Small intestine (tissue), 7 donors: ENCODE measurements around the gene CDC42BPB. TPM values are rescaled to one million over a fixed set of nuclear protein-coding genes. Genes with fewer than 3 reads are reported as not detected.

Experiments used
- DNase-seq, 2 donors: peaks; one replicate each; pipeline versions ENCODE4 v3.0.0 to v3.0.0-alpha.2; 2013
- FAIRE-seq: peaks from 2 replicates; lab custom pipeline; 2012; peaks lifted over from hg19 to GRCh38; lab: Jason Lieb, UNC
- H3K27ac ChIP-seq, 3 donors: one replicate each; pipeline ENCODE4 v1.5.1; 2013; ENCODE audit warnings: low read length in 2 of 3, mild to moderate bottlenecking in 2 of 3, control low read depth in 1 of 3, inconsistent platforms in 1 of 3, low read depth in 1 of 3, moderate library complexity in 1 of 3
- H3K27me3 ChIP-seq, 3 donors: one replicate each; pipeline ENCODE4 v1.6.1; 2013; ENCODE audit warnings: low read length in 3 of 3, inconsistent platforms in 1 of 3; ENCODE audit not compliant: control insufficient read depth in 3 of 3, insufficient read depth in 3 of 3
- H3K36me3 ChIP-seq, 3 donors: one replicate each; pipeline ENCODE4 v1.6.1; 2013; ENCODE audit warnings: low read length in 3 of 3, inconsistent platforms in 1 of 3, low read depth in 1 of 3, mild to moderate bottlenecking in 1 of 3, moderate library complexity in 1 of 3; ENCODE audit not compliant: control insufficient read depth in 3 of 3, insufficient read depth in 2 of 3
- H3K4me1 ChIP-seq, 3 donors: one replicate each; pipeline ENCODE4 v1.6.1; 2013; ENCODE audit warnings: low read length in 2 of 3, inconsistent platforms in 1 of 3, low read depth in 1 of 3, mild to moderate bottlenecking in 1 of 3, moderate library complexity in 1 of 3; ENCODE audit not compliant: control insufficient read depth in 3 of 3, insufficient read depth in 2 of 3
- H3K4me3 ChIP-seq, 3 donors: one replicate each; pipeline ENCODE4 v1.5.1; 2013; ENCODE audit warnings: low read length in 3 of 3, control low read depth in 1 of 3, inconsistent platforms in 1 of 3, low read depth in 1 of 3, mild to moderate bottlenecking in 1 of 3, moderate library complexity in 1 of 3
- H3K9me3 ChIP-seq, 2 donors: one replicate each; pipeline ENCODE4 v1.6.1; 2013; ENCODE audit warnings: low read depth in 1 of 2, low read length in 1 of 2; ENCODE audit not compliant: control insufficient read depth in 2 of 2, insufficient read depth in 1 of 2
- WGBS, 3 donors: extraction: QIAGEN DNeasy Blood & Tissue Kit; methylation state at CpG; one replicate each; pipeline ENCODE4 v1.1.7; 2013; 5-methylcytosine and 5-hydroxymethylcytosine counted together
- polyA plus RNA-seq, 4 donors: library from polyadenylated mRNA; stranded (reverse) in 3 of 4; unstranded in 1 of 4; fragments of 200-250 nt in 3 of 4; fragments of 120-200 nt in 1 of 4; gene quantifications; one replicate each; pipeline versions ENCODE4 v1.2.1 to v1.2.3, GENCODE V29; 2013
- donor health status: healthy with polysubstance abuse.
- donor health status: control.
- donor health status: control.
- donor health status: Bipolar disorder and iron deficiency.
- donor health status: healthy.

CDC42BPB gene
- polyA plus RNA-seq, 4 donors, result 29.2 to 69.4 (median 39.5) TPM

- 84 to 96% (median 85%) methylated on average over 14 of the region's 14 CpGs for WGBS, 3 donors
- Histone ChIP-seq H3K4me3 (no peak overlapping the region), H3K9me3 (no peaks in the 10 kb centered on the region), H3K27me3 (no peaks in the 10 kb centered on the region), H3K36me3 (peaks cover 4 to 89% (median 8%) of the 10 kb centered on the region in 3 donors), H3K27ac (no peak overlapping the region), H3K4me1 (no peaks in the 10 kb centered on the region)
- FAIRE-seq (no peak), DNase-seq (no peak)
These were observed 49.8 kb downstream of the CDC42BPB start for GRCh38 chr14:103007555-103007954.

- 96% methylated on average over 14 of the region's 14 CpGs for WGBS, 3 donors
These were observed 50.3 kb downstream of the CDC42BPB start for GRCh38 chr14:103006991-103007520.

GRCh38 chr14:103006106-103006505, 51.2 kb downstream of the CDC42BPB start:
- Histone ChIP-seq H3K9me3 (no peaks in the 10 kb centered on the region), H3K27ac (no peak overlapping the region), H3K27me3 (no peaks in the 10 kb centered on the region), H3K4me1 (no peaks in the 10 kb centered on the region), H3K36me3 (peaks cover 4 to 91% (median 10%) of the 10 kb centered on the region in 3 donors), H3K4me3 (no peak overlapping the region)
- FAIRE-seq (no peak), DNase-seq (no peak)
- 94 to 95% (median 94%) methylated on average over 8 of the region's 8 CpGs for WGBS, 3 donors

More at GRCh38 chr14:103006991-103007520, 50.3 kb downstream of the CDC42BPB start:
- Histone ChIP-seq H3K27me3 (no peaks in the 10 kb centered on the region), H3K4me1 (no peaks in the 10 kb centered on the region), H3K27ac (no peak overlapping the region), H3K36me3 (peaks cover 4 to 89% (median 10%) of the 10 kb centered on the region in 3 donors), H3K9me3 (no peaks in the 10 kb centered on the region), H3K4me3 (no peak overlapping the region)
- FAIRE-seq (no peak), DNase-seq (no peak)

- no peak for DNase-seq
- 84 to 94% (median 91%) methylated on average over 24 of the region's 24 CpGs for WGBS, 3 donors
- FAIRE-seq, result no peak
- Histone ChIP-seq H3K4me3 (no peak overlapping the region), H3K27ac (no peak overlapping the region), H3K36me3 (peaks cover 4 to 89% (median 13%) of the 10 kb centered on the region in 3 donors), H3K27me3 (no peaks in the 10 kb centered on the region), H3K9me3 (no peaks in the 10 kb centered on the region), H3K4me1 (no peaks in the 10 kb centered on the region)
These were observed 53.5 kb downstream of the CDC42BPB start for GRCh38 chr14:103003850-103004249.

GRCh38 chr14:103003351-103003615, 54.1 kb downstream of the CDC42BPB start:
- 92 to 93% (median 92%) methylated on average over 14 of the region's 14 CpGs for WGBS, 3 donors
- Histone ChIP-seq H3K4me1 (no peaks in the 10 kb centered on the region), H3K27ac (no peak overlapping the region), H3K27me3 (no peaks in the 10 kb centered on the region), H3K36me3 (peaks cover 4 to 88% (median 16%) of the 10 kb centered on the region in 3 donors), H3K9me3 (no peaks in the 10 kb centered on the region), H3K4me3 (no peak overlapping the region)
- FAIRE-seq (no peak), DNase-seq (no peak)

GRCh38 chr14:103002578-103003350, 54.6 kb downstream of the CDC42BPB start:
- WGBS, 3 donors, result 88 to 90% (median 88%) methylated on average over 22 of the region's 22 CpGs
- H3K27me3 ChIP-seq, result no peaks in the 10 kb centered on the region
- DNase-seq, result no peak
- H3K27ac ChIP-seq, result no peak overlapping the region
- FAIRE-seq, result no peak
- no peaks in the 10 kb centered on the region for H3K4me1 ChIP-seq
- H3K4me3 ChIP-seq, result no peak overlapping the region
- peaks cover 4 to 87% (median 14%) of the 10 kb centered on the region in 3 donors for H3K36me3 ChIP-seq
- no peaks in the 10 kb centered on the region for H3K9me3 ChIP-seq

GRCh38 chr14:103001651-103002396, 55.5 kb downstream of the CDC42BPB start:
- Histone ChIP-seq H3K4me3 (no peak overlapping the region), H3K27ac (no peak overlapping the region), H3K4me1 (no peaks in the 10 kb centered on the region), H3K36me3 (peaks cover 3 to 87% (median 14%) of the 10 kb centered on the region in 3 donors), H3K27me3 (no peaks in the 10 kb centered on the region), H3K9me3 (no peaks in the 10 kb centered on the region)
- 87 to 94% (median 88%) methylated on average over 37 of the region's 37 CpGs for WGBS, 3 donors
- FAIRE-seq, result no peak
- DNase-seq, result no peak

GRCh38 chr14:103001226-103001625, 56.1 kb downstream of the CDC42BPB start:
- DNase-seq, result no peak
- FAIRE-seq, result no peak
- WGBS, 3 donors, result 93 to 99% (median 94%) methylated on average over 15 to 18 of the region's 18 CpGs
- Histone ChIP-seq H3K9me3 (no peaks in the 10 kb centered on the region), H3K27ac (no peak overlapping the region), H3K4me1 (no peaks in the 10 kb centered on the region), H3K36me3 (peaks cover 3 to 87% (median 14%) of the 10 kb centered on the region in 3 donors), H3K4me3 (no peak overlapping the region), H3K27me3 (no peaks in the 10 kb centered on the region)
